ENCODE measurements around the gene CYTH3.
"Not testable (repeated sequence)": the region's sequence is repeated elsewhere in the genome, so short reads cannot be mapped to it uniquely, and the experiment has no call there.

The CYTH3 gene

DNA sequence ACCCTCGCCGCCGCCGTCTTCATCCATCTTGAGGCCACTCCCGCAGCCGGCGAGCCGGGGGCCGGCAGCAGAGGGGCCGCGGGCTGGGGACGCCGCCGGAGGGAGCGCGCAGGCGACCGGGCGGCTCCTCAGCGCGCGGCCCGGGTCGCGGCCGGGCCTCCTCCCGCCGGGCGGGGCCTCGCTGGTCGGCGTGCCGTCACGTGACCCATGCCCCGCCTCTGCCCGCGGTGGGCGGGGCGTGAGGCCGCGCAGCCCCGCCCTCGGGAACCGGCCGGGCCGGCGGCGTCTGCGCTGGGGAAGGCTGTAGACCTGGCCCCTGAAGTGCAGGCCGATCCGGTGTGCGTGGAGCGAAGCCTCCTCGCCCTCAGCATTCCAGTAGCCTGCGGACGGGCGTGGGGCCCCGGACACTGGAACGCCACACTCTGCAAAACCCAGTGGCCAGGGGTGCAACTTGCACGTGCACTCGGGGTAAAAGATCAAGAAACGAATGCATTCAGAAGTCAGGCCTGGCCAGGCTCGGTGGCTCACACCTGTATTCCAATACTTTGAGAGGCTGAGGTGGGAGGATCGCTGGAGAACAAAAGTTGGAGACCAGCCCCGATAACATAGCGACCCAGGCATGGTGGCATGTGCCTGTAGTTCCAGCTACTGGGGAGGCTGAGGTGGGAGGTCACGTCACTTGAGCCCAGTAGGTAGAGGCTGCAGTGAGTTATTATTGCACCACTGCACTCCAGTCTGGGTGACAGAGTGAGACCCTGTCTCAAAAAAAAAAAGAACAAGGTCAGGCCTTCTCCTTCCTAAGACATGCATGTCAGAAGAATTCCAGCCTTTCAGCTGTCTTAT lies at the start of gene CYTH3:
CYTH3 (minus strand) TSS at position 144 of the 843 bp plus-strand sequence; CDS start at position 27, 117 bp downstream.
- DNase-seq (ENCODE audit: insufficient read length, low spot score) (peak; percentile 98), FAIRE-seq (no peak)
- peak; percentile 92 for TF ChIP-seq POLR2A (IDR thresholded peaks at IDR 0.05; ENCODE audit: low read depth, low read length)

DNA sequence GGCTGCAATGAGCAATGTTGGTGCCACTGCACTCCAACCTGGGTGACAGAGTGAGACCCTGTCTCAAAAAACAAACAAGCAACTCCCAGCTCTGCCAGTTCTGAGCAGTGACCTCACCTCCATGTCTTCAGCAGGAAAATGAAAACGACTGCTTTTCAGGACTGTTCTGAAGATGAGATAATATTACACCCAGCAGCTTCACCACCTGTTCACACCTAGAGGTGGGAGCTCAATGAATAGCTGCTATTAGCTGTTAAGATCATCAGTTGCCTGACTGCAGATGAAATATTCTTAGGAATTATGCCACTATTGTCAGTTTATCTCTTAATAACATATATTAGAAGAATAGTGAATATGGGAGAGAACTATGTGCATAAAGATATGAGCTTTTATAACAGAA lies 48.4 kb upstream of the CYTH3 start:
- FAIRE-seq, result no peak
- TF ChIP-seq POLR2A (IDR thresholded peaks at IDR 0.05; ENCODE audit: low read depth, low read length), result no peak
- no peak for DNase-seq (ENCODE audit: insufficient read length, low spot score)

GRCh38 chr7:6317797-6318438 lies 45.5 kb upstream of the CYTH3 start:
- FAIRE-seq, result no peak
- peak; percentile 67 for DNase-seq (ENCODE audit: insufficient read length, low spot score)
- no peak for TF ChIP-seq POLR2A (IDR thresholded peaks at IDR 0.05; ENCODE audit: low read depth, low read length)

DNA sequence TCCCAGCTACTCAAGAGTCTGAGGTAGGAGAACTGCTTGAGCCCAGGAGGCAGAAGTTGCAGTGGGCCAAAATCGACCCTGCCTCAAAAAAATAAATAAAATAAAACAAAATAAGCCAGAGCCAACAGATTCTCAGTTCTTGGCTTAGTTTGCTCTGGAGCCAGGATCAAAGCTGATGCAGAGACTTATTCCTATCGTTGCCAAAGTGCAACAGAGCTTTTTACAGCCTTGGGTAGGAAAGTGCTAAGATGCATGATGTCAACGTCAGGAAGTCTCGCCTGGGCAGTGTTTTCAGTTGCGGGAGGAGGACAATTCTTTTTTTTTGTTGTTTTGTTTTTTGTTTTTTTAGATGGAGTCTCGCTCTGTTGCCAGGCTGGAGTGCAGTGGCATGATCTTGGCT lies 43.8 kb upstream of the CYTH3 start:
- DNase-seq (ENCODE audit: insufficient read length, low spot score) (no peak), FAIRE-seq (no peak)
- TF ChIP-seq POLR2A (IDR thresholded peaks at IDR 0.05; ENCODE audit: low read depth, low read length), result no peak

- FAIRE-seq (no peak), DNase-seq (ENCODE audit: insufficient read length, low spot score) (no peak)
- TF ChIP-seq POLR2A (IDR thresholded peaks at IDR 0.05; ENCODE audit: low read depth, low read length), result no peak
Observed at GRCh38 chr7:6315746-6316145, 43.3 kb upstream of the CYTH3 start.

GRCh38 chr7:6310271-6310993 lies 38.0 kb upstream of the CYTH3 start:
- DNase-seq (ENCODE audit: insufficient read length, low spot score) (no peak), FAIRE-seq (no peak)
- TF ChIP-seq POLR2A (IDR thresholded peaks at IDR 0.05; ENCODE audit: low read depth, low read length), result no peak

- DNase-seq (ENCODE audit: insufficient read length, low spot score) (no peak), FAIRE-seq (no peak)
- no peak for TF ChIP-seq POLR2A (IDR thresholded peaks at IDR 0.05; ENCODE audit: low read depth, low read length)
Observed at GRCh38 chr7:6307762-6308161, 35.3 kb upstream of the CYTH3 start.

- peak; percentile 96 for FAIRE-seq
- TF ChIP-seq POLR2A (IDR thresholded peaks at IDR 0.05; ENCODE audit: low read depth, low read length), result no peak
- DNase-seq (ENCODE audit: insufficient read length, low spot score), result peak; percentile 83
Observed at GRCh38 chr7:6306471-6306870, 34.0 kb upstream of the CYTH3 start.

- no peak for TF ChIP-seq POLR2A (IDR thresholded peaks at IDR 0.05; ENCODE audit: low read depth, low read length)
- DNase-seq (ENCODE audit: insufficient read length, low spot score), result no peak
- FAIRE-seq, result no peak
Observed at GRCh38 chr7:6305330-6305729, 32.9 kb upstream of the CYTH3 start.

DNA sequence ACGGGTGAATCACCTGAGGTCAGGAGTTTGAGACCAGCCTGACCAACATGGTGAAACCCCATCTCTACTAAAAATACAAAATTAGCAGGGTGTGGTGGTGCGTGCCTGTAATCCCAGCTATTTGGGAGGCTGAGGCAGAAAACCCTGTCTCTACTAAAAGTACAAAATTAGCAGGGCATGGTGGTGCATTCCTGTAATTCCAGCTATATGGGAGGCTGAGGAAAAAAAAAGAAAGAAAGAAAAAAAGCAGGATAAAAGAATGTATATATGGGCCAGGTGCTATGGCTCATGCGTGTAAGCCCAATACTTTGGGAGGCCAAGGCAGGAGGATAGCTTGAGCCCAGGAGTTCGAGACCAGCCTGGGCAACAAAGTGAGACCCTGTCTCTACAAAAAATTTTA lies 29.0 kb upstream of the CYTH3 start:
- FAIRE-seq; DNase-seq (ENCODE audit: insufficient read length, low spot score): not testable (repeated sequence)

- no peak for TF ChIP-seq POLR2A (IDR thresholded peaks at IDR 0.05; ENCODE audit: low read depth, low read length)
- DNase-seq (ENCODE audit: insufficient read length, low spot score), result no peak
- no peak for FAIRE-seq
Observed at GRCh38 chr7:6299774-6300173, 27.4 kb upstream of the CYTH3 start.

DNA sequence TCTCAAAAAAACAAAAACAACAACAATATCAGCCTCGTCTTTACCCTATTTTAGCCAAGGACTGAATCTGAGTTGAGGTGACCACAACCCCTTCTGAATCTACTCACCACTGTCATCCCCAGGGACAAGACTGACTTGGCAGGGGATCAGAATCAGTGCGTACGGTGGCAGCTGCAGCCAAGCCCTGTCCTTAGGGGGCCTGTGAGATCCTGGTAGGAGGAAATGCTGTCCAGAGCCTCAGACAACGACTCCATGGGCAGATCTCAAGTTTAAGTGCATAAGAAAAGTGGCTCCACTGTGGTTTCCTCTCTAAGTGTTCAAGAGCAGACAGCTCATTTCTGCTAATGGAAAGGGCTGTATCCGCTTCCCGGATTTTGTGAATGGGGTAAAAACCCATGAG lies 22.4 kb upstream of the CYTH3 start:
- no peak for DNase-seq (ENCODE audit: insufficient read length, low spot score)
- TF ChIP-seq POLR2A (IDR thresholded peaks at IDR 0.05; ENCODE audit: low read depth, low read length), result no peak
- FAIRE-seq, result no peak

- TF ChIP-seq POLR2A (IDR thresholded peaks at IDR 0.05; ENCODE audit: low read depth, low read length), result no peak
Observed at GRCh38 chr7:6293202-6293601, 20.8 kb upstream of the CYTH3 start.

GRCh38 chr7:6291941-6292340 lies 19.5 kb upstream of the CYTH3 start:
- DNase-seq (ENCODE audit: insufficient read length, low spot score); FAIRE-seq: not testable (repeated sequence)

More at GRCh38 chr7:6293202-6293601, 20.8 kb upstream of the CYTH3 start:
- FAIRE-seq, result no peak
- no peak for DNase-seq (ENCODE audit: insufficient read length, low spot score)

Measured in H54 (cell line).